Heart right ventricle (tissue), 16 donors: ENCODE measurements around the gene ARMC7. TPM values are rescaled to one million over a fixed set of nuclear protein-coding genes. Genes with fewer than 3 reads are reported as not detected.

Source experiments
- ATAC-seq, 8 donors: fragments of 200-7000 bp; cut with Tn5 transposase; one replicate each; pipeline ENCODE4 v1.9.1; 2020; ENCODE audit warnings: mild to moderate bottlenecking in 8 of 8, moderate library complexity in 8 of 8, moderate number of reproducible peaks in 1 of 8
- DNase-seq, 2 donors: peaks; one replicate each; pipeline ENCODE4 v3.0.0-alpha.2; 2020
- H3K27ac ChIP-seq, 10 donors: fragments of 200-600 bp; sonication (generic) in 2 of 10; one replicate each; pipeline versions ENCODE4 v1.5.0 to v1.8.0; 2020 to 2022; ENCODE audit warnings: mild to moderate bottlenecking in 3 of 10
- H3K27me3 ChIP-seq, 7 donors: fragments of 200-600 bp; one replicate each; pipeline ENCODE4 v1.8.0; 2021 to 2022; ENCODE audit warnings: mild to moderate bottlenecking in 2 of 7
- H3K36me3 ChIP-seq, 9 donors: fragments of 200-600 bp; sonication (generic) in 1 of 9; one replicate each; pipeline versions ENCODE4 v1.5.0 to v1.8.0; 2020 to 2022; ENCODE audit warnings: mild to moderate bottlenecking in 2 of 9
- H3K4me1 ChIP-seq, 9 donors: fragments of 200-600 bp; sonication (generic) in 1 of 9; one replicate each; pipeline versions ENCODE4 v1.5.0 to v1.8.0; 2020 to 2022; ENCODE audit warnings: mild to moderate bottlenecking in 4 of 9
- H3K4me3 ChIP-seq, 10 donors: fragments of 200-600 bp; sonication (generic) in 2 of 10; one replicate each; pipeline versions ENCODE4 v1.5.0 to v1.8.0; 2020 to 2022; ENCODE audit warnings: mild to moderate bottlenecking in 7 of 10, moderate library complexity in 2 of 10
- H3K9me3 ChIP-seq, 11 donors: fragments of 200-600 bp in 10 of 11; sonication (generic) in 2 of 11; one replicate each; pipeline versions ENCODE4 v1.5.0 to v1.8.0; 2013 to 2022; ENCODE audit warnings: mild to moderate bottlenecking in 2 of 11, control low read depth in 1 of 11, moderate library complexity in 1 of 11
- CTCF ChIP-seq, 9 donors: fragments of 200-600 bp; sonication (generic) in 2 of 9; IDR thresholded peaks; one replicate each; pipeline versions ENCODE4 v1.5.0 to v1.8.0; 2021 to 2022; ENCODE audit warnings: antibody characterized with exemption in 9 of 9, mild to moderate bottlenecking in 5 of 9, moderate library complexity in 1 of 9
- WGBS, 2 donors: extraction: QIAGEN DNeasy Blood & Tissue Kit; methylation state at CpG; one replicate each; pipeline ENCODE4 v1.1.7; 2013; ENCODE audit warnings: inconsistent platforms in 1 of 2; 5-methylcytosine and 5-hydroxymethylcytosine counted together
- intact Hi-C, 10 donors: fragments of 100-400 bp; cut with DNase I; formaldehyde crosslinking; loops; one replicate each; pipeline versions ENCODE4 v1.11.1 to v1.14.2; 2022
- polyA plus RNA-seq, 2 donors: library from polyadenylated mRNA; stranded (reverse); fragments of 200-250 nt; gene quantifications; one replicate each; pipeline ENCODE4 v1.2.3, GENCODE V29; 2013
- total RNA-seq, 10 donors: library from RNA; stranded (reverse); fragmentation: NEBNext Ultra II Directional in 3 of 10; extraction: Animal tissue kit (Norgen Biotek cat#: 25700) in 3 of 10; gene quantifications; one replicate each; pipeline versions ENCODE4 v1.2.1 to v1.2.4, GENCODE V29; 2021 to 2023
- donor health status: Arrhythmogenic right ventricular cardiomyopathy.
- donor health status: ischemic (EF 13 %, LVEDD 7.1; RV severe dilation, severe dysfunction).
- donor health status: healthy with polysubstance abuse.
- donor health status: DM: no; HTN: yes; CAD: no.
- donor health status: DM: no; HTN: no; CAD: no.
- donor health status: ischemic (EF 25% LVEDD 6.9; RV normal size, moderate dysfunction).
- donor health status: ischemic (EF 25% LVEDD 5.7; RV mildly dilated, moderate dysfunction).
- donor health status: healthy.
- donor health status: DM: yes; HTN: yes; CAD: no.
- donor health status: Ischemic cardiomyopathy.
- donor health status: ischemic (EF 35%, LVEDD 5.7; RV mildly dilated, moderate dysfunction).
- donor health status: nonischemic (EF 11% LVEDD 7.7; RV severe dilation, severe dysfunction).
- donor health status: DM: yes; HTN: yes; CAD: no.
- donor health status: PGD.
- donor health status: ischemic (EF 29% LVEDD 5.4; RV normal size, mild dysfunction).
- donor health status: nonischemic (EF 23%, LVEDD 6.1; RV moderate dilation, normal function).

Gene ARMC7
- total and polyA plus RNA-seq, 12 donors: 3.1 to 7.9 (median 5.2) TPM

- Histone ChIP-seq H3K36me3 (peaks cover 0 to 50% (median 27%) of the 10 kb centered on the region in 9 donors), H3K27me3 (no peaks in the 10 kb centered on the region), H3K4me1 (peaks cover 0 to 22% (median 9%) of the 10 kb centered on the region in 9 donors), H3K9me3 (no peaks in the 10 kb centered on the region), H3K4me3 (no peak overlapping the region), H3K27ac (no peak overlapping the region)
- ATAC-seq: no peak
- TF ChIP-seq CTCF (IDR thresholded peaks at IDR 0.05): no peak
- intact Hi-C loops: no loop called here
- DNase-seq: no peak
- WGBS, 2 donors: 95 to 98% methylated on average over 7 of the region's 7 CpGs
Measured at GRCh38 chr17:75098861-75099260, 10.9 kb upstream of the ARMC7 start.

- intact Hi-C loops: loop anchor here in 1 of 10 donors (10.0 kb wide), 1 partner anchor 305 kb away; the partner anchor contains the start of gene GRB2
- 97% methylated on average over 31 of the region's 31 CpGs for WGBS, 2 donors
- no peaks in the 10 kb centered on the region for H3K9me3 ChIP-seq
- H3K27me3 ChIP-seq: no peaks in the 10 kb centered on the region
- DNase-seq: no peak
- H3K36me3 ChIP-seq: peaks cover 0 to 57% (median 27%) of the 10 kb centered on the region in 9 donors
- no peak overlapping the region for H3K27ac ChIP-seq
- H3K4me1 ChIP-seq: peaks cover 0 to 22% (median 9%) of the 10 kb centered on the region in 9 donors
- no peak for TF ChIP-seq CTCF (IDR thresholded peaks at IDR 0.05)
- no peak for ATAC-seq
- H3K4me3 ChIP-seq: no peak overlapping the region
Measured at GRCh38 chr17:75099881-75100595, 9.7 kb upstream of the ARMC7 start.

GRCh38 chr17:75102385-75102821 lies 7.4 kb upstream of the ARMC7 start:
- no peaks in the 10 kb centered on the region for H3K9me3 ChIP-seq
- peaks cover 0 to 56% (median 27%) of the 10 kb centered on the region in 9 donors for H3K36me3 ChIP-seq
- H3K27ac ChIP-seq: no peak overlapping the region
- intact Hi-C loops: loop anchor here in 1 of 10 donors (10.0 kb wide), 1 partner anchor 302 kb away; the partner anchor contains the start of gene GRB2
- TF ChIP-seq CTCF (IDR thresholded peaks at IDR 0.05): no peak
- WGBS, 2 donors: 69 to 79% methylated on average over 12 of the region's 12 CpGs
- ATAC-seq: no peak
- no peak overlapping the region for H3K4me3 ChIP-seq
- H3K4me1 ChIP-seq: peaks cover 0 to 17% (median 0%) of the 10 kb centered on the region in 9 donors
- H3K27me3 ChIP-seq: no peaks in the 10 kb centered on the region
- DNase-seq: no peak

- 75 to 80% methylated on average over 13 of the region's 14 CpGs for WGBS, 2 donors
- intact Hi-C loops: loop anchor here in 1 of 10 donors (10.0 kb wide), 1 partner anchor 301 kb away; the partner anchor contains the start of gene GRB2
- Histone ChIP-seq H3K4me1 (peaks cover 0 to 21% (median 0%) of the 10 kb centered on the region in 9 donors), H3K27me3 (no peaks in the 10 kb centered on the region), H3K4me3 (no peak overlapping the region), H3K9me3 (no peaks in the 10 kb centered on the region), H3K36me3 (peaks cover 0 to 42% (median 16%) of the 10 kb centered on the region in 9 donors), H3K27ac (peak overlapping the region in 3 of 10 donors; percentile 4 to 16 (median 12))
- DNase-seq: no peak
- peak in 4 of 8 donors; percentile 13 to 62 (median 20) for ATAC-seq
- TF ChIP-seq CTCF (IDR thresholded peaks at IDR 0.05): no peak
Measured at GRCh38 chr17:75103601-75104554, 5.9 kb upstream of the ARMC7 start.
